Hair follicle dermal papilla cell (primary cell): ENCODE measurements around the gene CRABP2. TPM values are rescaled to one million over a fixed set of nuclear protein-coding genes. Genes with fewer than 3 reads are reported as not detected.

Experiments
- total RNA-seq: library from RNA; depleted of rRNA; stranded (reverse); fragments of >200 nt; gene quantifications from 2 replicates; pipeline ENCODE4 v1.2.3, GENCODE V29; 2012

CRABP2 gene
- 144 and 158 TPM in 2 replicates for total RNA-seq

DNA sequence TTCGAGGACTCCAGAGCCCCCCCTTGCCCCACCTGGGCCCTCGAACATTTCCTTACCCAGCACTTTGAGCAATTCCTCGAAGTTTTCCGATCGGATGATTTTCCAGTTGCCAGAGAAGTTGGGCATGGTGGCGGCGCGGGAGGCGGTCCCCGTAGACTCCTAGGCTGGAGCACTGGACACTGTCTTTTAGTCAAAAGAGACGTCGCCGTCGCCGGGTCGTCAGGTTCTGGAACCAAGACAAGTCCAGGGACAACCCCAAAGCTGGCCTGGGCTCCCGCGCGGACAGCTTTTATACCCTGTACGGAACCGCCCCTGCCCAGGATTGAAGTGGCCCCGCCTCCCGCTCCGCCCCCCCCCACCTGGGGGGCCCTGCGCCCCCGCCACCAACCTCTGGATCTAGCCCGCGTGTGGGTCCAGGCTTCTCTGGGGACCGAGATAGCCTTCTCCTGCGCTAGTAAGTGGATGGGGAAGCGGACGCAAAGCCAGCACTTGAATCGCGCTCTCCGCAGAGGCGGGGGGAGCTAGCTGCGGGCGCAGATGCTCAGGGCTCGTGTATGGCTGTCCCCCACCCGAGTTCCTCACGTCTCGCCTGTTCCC lies at the start of gene CRABP2:
TSS of gene CRABP2 (minus strand) at position 263 of the 597 bp plus-strand sequence. CDS start at position 126, 137 bp downstream.

DNA sequence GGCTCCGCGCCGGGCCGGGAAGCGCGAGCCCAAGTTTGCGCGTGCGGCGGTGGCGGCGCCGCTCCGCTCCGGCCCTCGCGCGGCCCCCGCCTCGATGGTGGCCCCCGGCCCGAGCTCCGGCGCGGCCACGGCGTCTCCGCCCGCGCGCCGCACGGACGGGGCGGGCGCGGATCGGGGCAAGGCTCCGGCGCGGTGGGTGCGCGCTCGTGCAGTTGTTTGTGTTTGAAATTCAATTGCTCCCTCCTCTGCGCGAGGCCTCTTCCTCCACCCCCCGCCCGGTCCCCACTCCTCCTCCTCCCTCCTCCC lies 46.0 kb upstream of the CRABP2 start, which contains the start of gene HDGF:
TSS of gene HDGF (minus strand) at position 225 of the 306 bp plus-strand sequence. CDS start 246 bp downstream, outside the sequence.

DNA sequence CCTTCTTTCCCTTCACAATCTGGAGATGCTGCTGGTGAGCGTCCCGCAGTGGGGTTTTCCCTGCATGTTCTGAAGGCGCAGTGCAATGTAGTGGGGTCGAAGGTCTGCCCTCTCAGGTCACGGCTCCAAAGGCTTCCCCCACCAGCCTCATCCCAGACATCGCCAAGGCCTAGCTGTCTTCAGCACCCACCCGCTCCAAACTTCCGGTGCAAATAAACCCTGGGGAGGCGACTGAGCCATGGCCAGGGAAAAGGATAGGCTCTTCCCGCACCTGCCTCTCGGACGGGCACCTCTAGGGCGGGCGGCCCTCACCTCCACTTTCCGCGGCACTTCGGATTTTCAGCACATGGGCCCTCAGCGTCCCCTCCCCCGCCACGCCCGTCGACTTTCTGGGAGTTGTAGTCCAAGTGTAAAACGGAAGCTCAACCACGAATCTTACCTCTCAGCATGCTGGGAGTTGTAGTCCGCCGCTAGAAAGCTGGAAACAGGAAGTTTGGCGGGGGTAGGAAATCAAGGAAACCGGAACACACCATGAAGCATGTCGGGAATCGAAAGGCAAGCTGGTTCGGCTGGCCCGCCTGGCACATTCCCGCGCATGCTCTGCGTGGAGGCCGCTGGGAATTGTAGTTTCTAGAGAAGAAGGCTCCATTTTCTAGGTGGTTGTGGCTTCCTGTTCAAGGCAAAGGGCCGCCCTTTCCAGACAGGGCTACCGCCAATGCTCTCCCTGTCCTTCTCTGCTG lies 35.5 kb upstream of the CRABP2 start, which contains the start of gene MRPL24:
TSS of gene MRPL24 (minus strand) at position 348 of the 740 bp plus-strand sequence. CDS start 2,384 bp downstream, outside the sequence.

DNA sequence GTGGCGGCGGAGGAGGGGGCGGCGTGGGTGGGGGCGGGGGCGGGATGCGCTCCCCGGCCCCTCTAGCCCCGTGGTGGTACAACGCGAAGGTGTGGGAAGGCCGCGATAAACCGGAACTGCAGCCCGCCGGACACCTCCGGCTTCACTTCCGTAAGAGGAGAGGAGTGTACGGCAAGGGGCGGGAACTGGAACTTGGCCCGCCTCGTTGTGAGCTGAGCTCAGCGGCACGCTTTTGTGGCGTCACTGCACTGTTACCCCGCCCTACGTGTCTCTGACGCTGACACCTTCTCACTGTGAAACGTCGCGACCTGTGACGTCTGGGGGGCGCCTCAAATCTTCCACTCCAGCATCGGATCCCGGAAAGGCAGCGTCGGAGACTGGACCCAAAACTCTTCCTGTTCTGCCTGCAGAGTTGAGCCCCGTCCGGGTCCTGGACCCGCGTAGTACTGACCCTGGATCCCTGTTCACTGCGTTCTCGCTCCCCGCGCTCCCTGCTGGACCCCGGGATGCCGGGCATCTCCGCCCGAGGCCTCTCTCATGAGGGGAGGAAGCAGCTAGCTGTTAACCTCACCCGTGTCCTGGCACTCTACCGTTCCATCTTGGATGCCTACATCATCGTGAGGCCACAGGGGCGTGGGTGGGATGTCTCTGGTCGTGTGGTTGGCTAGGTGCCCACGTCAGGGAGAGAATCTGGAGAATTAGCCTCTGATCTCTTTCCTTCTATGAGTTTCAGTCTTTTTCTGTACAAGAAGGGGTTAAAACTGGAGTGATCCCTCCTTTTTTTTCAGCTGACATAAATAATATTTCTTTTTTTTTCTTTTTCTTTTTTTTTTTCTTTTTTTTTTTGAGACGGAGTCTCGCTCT lies 23.4 kb upstream of the CRABP2 start, which contains the start of gene ISG20L2:
TSS of gene ISG20L2 (minus strand) at position 168 of the 864 bp plus-strand sequence. CDS start 1,114 bp downstream, outside the sequence.

DNA sequence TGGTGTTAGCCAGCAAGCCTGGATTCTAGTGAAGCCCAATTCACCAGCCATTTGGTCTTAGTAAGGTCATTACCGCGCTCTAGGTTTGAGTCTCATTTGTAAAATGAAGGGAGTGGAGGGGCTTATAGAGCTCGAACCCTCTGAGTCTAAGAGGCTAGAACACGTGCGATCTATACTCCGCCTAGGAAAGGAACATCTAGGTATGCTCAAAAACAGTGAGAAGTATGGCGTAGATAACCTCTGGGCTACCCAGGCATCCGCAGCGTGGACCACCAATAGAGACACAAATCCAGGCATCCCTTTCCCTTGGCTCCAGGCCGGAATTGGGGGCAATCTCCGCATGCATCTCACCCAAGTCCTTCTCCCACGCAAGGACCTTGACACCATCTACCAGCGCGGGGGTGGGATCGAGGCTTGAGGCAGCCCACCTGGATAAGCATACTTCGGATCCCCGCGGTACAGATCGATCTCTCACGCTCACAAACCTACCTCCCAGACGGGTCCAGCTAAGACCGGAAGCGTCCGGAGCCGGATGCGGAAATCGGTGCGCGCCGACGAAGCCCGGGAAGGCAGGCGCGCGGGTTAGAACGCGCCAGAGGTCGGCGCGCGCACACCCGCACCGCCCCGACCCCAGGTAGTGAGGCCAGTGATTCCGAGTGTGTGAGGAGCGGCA lies 22.7 kb upstream of the CRABP2 start, which contains the start of gene METTL25B:
TSS of gene METTL25B (plus strand) at position 544 of the 673 bp plus-strand sequence. CDS start 636 bp downstream, outside the sequence.

DNA sequence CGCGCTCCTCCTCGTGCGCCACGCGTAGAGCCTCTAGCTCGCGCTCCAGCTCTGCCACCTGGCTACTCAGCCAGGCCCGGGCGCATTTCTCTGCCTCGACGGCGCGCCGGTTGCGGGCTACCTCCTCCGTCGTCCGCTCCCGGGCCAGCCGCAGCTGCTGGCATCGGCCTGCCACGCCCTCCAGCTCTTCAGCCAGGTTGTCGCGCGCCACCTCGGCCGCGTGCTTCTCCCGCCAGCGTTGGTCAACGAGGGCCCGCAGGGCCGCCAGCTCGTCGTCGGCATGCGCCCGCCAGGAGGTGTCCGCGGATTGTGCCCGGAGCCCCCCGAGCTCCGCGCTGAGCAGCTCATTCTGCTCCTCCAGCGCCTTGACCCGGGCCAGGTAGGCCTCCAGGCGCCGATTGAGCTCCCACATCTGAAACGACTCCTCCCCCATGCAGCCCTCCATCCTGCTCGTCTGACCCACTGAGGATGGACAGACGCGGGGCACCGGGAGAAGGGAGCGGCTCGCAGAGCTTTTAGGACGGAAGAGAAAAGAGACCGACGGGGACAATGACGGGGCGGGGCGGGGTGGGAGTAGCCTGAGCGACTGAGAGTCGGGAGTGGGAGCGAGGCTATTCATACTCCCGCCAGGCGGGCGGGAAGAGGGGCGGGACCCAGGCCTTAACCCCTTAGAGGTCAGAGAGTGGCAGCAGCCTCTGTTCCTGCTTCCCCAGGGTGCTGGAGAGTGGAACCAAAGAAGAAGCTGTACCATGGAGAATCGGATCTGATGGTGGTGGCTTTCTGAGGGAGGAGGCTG lies 28.4 kb downstream of the CRABP2 start, which contains the start of gene NES:
TSS of gene NES (minus strand) at position 588 of the 796 bp plus-strand sequence. CDS start at position 445, 143 bp downstream.

Other genes starting within 250 kb of the CRABP2 start
- 25.6 and 26.4 TPM in 2 replicates for gene MEF2D, start 204.8 kb downstream of the CRABP2 start, total RNA-seq
- gene IQGAP3, start 133.0 kb downstream of the CRABP2 start, total RNA-seq = 6.5 and 7.7 TPM in 2 replicates
- not detected in 2 replicates for gene TTC24, start 125.9 kb downstream of the CRABP2 start, total RNA-seq
- gene NAXE, start 113.8 kb downstream of the CRABP2 start, total RNA-seq = 47.1 and 55.3 TPM in 2 replicates
- gene GPATCH4, start 104.1 kb downstream of the CRABP2 start, total RNA-seq = 13.0 and 13.8 TPM in 2 replicates
- gene HAPLN2, start 86.2 kb downstream of the CRABP2 start, total RNA-seq = not detected in 2 replicates
- not detected in 2 replicates for gene BCAN, start 63.5 kb downstream of the CRABP2 start, total RNA-seq
- gene NES, start 28.2 kb downstream of the CRABP2 start, total RNA-seq = 28.1 and 28.2 TPM in 2 replicates
- gene METTL25B, start 22.9 kb upstream of the CRABP2 start, total RNA-seq = 9.6 and 9.9 TPM in 2 replicates
- gene ISG20L2, start 23.2 kb upstream of the CRABP2 start, total RNA-seq = 19.3 and 26.1 TPM in 2 replicates
- 19.1 and 22.3 TPM in 2 replicates for gene MRPL24, start 35.5 kb upstream of the CRABP2 start, total RNA-seq
- 161 and 170 TPM in 2 replicates for gene HDGF, start 46.1 kb upstream of the CRABP2 start, total RNA-seq
- 25.8 and 30.4 TPM in 2 replicates for gene PRCC, start 62.0 kb upstream of the CRABP2 start, total RNA-seq
- gene SH2D2A, start 111.3 kb upstream of the CRABP2 start, total RNA-seq = 0.32 and 0.61 TPM in 2 replicates
- under 0.01 TPM in 2 replicates for gene INSRR, start 153.5 kb upstream of the CRABP2 start, total RNA-seq
- not detected in 2 replicates for gene NTRK1, start 155.3 kb upstream of the CRABP2 start, total RNA-seq
- 4.3 and 5.0 TPM in 2 replicates for gene PEAR1, start 188.1 kb upstream of the CRABP2 start, total RNA-seq
- under 0.01 TPM in 1 of 2 replicates, not detected in the other for gene LRRC71, start 215.0 kb upstream of the CRABP2 start, total RNA-seq